GM20431 (cell line): ENCODE measurements around the gene PRL.

ENCODE experiments used
- in situ Hi-C: fragments of 300-500 bp; cut with MseI, MboI; formaldehyde crosslinking; loops from one replicate; pipeline ENCODE4 v1.15.0; 2020; ENCODE audit warnings: low sequenced_read_pairs; ENCODE audit not compliant: unreplicated experiment

PRL gene

DNA sequence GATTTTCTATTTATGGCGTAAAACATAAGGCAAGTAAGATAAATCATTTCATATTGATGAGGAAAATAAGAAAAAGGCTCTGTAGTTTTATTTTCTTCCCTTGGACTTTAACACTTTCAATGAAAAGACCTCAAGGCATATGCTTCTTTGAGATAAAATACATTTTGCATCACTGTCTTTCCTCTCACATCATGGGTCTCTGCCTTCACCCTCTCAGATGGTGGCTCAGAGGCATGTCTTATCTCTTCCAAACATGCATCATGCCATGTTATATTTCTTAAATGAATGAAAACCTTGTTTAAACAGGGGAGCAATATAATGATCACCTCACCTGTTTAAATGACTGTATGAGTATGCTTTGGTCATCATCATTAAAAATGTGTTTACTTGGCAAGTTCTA, 59.3 kb downstream of the PRL start:
- in situ Hi-C loops: no loop called here
